GM18520 (cell line): ENCODE results near the gene GATB.

Experiments
- ATAC-seq: cut with Tn5 transposase; IDR thresholded peaks from one replicate; pipeline ENCODE4 v1.9.1; 2021; ENCODE audit not compliant: unreplicated experiment

GATB gene

DNA sequence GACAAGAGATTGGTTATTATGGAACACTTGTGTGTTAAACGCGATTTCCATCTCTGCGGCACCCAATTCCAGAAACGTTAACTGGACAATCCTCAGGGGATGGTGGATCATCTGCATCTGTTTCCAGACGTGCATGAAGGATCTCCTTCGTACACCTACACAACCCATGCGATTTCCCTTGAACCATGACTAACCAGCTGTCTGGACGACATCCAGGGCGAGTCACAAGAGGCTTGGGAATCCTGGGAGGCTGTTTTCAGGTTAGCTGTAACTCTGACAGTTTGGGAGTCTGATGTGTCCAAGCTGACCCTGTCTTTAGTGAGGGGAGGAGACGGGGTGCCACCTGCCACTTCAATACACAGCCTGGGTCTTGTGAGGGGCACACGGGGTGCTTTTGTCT is 84.5 kb downstream of the GATB start:
- ATAC-seq: no peak

DNA sequence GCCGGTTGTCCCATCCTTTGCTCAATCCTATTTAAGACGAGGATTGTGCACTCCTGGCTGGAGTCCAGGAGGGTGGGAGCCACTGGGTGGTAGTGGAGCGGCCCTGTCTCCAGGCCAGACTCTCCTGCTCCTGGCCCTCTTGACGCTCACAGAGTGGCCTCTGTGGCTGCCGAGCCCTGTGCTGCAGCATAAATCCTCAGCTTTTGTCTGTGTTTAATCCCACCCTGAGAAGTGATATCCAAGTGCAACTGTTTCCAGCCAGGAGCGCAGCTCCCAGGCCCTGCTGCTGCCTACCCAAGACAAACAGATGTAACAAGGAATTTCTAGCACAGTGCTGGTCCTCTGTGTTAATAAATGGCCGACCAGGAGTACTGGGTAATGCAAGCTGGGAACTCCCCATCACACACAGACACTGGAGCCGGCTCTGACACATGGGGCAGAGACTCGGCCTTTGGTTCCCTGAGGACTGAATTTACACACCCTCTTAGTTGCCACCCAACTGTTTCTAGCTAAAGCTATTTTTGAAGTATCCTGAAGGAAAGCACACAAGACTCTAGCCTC is 85.3 kb downstream of the GATB start:
- ATAC-seq: no peak

DNA sequence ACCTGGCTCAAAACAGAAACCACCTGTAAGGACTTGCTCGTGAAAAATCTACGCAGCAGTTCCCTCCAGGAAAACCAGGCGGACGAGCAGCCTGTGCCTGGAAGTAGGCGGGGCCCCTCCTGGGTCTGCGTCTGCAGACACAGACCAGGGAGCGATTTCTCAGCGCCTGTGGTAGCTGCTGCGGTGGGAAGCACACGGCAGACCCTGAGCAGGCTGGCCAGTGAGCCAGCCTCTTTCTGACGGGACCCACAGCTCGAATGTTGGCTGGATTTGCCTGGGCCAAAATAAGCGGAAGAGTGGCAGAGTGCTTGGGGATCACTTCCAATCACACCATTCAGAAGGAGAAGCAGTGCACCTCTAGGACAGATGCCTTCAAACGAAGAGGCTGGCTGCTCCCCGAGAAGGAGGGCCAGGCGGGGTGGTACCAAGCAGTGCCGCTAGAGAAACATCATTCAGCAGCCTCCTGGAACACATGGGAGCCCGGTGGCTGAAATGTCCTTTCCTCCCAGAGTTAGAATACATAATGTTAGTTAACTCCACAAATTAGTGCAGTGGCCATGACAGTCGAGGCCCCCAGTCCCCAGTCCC is 85.9 kb downstream of the GATB start:
- ATAC-seq: no peak

DNA sequence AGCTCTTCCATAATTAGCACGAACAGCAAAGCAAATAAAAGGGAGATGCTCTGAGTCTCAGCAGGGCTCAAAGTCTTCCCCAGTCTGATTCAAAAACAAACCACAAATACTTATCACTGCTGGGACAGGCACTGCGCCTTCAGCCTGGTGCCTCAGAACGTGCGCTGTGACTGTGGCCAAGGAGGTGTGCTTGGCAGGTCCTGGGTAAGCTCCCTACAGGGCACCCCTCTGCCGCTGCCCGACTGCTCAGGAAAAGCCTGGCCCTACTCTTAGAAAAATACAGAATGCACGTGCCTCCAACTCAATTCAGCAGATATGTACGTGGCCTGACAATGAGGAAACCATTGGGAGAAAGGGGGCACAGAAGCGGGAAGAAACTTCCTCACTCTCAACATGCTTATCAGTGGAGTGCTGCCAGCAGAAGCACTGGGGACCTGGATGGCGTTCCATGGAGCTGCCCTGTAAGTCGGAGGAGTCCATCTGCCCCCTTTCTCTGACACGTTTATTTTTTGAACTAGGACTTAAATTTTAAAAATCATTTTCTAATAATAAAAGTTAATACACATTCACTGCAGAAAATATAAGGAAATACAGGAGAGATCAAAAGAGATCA is 86.8 kb downstream of the GATB start:
- ATAC-seq: no peak

DNA sequence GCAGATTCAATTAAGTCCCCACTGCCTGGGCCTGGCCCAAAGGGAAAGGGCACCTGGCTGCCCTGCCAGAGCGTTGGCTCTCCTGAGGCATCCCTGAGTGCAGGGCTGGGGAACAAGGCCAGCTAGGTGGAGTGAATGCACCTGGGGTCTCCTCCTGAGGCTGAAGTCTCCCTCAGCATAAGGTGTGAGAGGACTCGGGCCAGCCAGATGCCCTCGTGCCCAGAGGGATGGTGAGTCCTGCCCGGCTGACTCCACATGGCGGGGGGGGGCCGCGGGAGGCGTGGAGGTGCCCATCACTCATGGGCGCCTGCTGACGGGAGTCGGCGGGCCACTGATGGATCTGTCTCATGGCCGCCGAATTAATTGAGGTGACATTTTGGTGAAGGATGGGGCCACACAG is 87.8 kb downstream of the GATB start:
- no peak for ATAC-seq

DNA sequence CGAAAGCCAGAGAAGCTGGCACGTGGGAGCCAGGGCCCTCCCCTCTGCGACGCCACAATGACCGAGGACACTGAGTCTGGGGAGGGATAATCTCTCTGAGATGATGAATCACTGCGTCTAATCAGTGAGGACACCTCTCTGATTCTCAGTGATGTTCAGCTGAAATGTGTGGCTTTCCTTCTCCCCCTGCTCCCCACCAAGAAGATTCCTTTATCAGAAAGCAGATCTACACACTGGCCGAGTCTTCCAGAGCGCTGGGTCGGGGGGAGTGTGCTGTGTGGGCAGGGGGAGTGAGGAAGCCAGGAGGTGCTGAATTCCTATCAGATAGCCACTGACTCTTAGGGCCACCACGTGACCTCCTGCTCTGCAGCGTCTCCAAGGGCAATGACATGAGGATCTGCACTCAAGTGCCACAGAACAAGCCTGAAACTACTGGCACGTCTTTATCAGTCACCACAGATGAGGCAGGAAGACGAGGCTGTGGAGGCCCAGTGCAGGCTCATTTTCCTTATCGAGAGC is 89.2 kb downstream of the GATB start:
- ATAC-seq: no peak

DNA sequence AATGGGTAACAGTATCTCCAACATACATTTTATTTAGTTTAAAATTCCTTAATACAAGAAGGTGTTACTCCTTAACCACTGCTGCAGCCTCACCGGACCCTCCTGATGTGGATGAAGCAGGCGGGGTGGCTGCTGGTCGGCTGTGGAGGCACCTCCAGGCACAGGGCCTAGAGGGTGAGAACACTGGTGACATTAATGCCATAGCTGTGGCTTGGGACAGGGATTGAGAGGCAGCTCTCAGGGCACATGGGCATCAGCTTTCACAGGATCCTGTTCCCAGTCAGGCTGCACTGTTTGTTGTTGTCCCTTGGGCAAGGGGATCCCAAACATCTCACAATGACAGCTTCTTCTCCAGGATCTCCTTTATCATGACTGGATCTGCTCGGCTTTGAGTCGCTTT is 90.0 kb downstream of the GATB start:
- no peak for ATAC-seq

DNA sequence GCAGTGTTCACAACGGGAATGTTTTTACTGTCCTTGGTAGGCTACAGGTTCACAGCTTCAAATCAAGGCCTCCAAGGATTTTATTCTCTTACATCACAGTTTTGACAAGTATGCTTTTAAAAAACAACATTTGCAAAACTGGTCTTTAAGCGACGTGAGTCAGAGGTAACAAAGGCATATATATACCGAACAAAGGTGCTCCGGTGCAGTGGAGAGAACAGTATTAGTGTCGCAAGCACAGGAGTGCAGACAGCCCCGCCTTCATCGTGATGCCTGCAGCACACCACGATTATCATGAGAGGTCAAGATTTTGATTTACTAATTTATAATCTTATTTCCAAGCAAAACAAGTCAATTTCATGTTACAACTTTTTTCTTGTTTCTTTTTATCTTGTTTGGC is 90.8 kb downstream of the GATB start:
- ATAC-seq: no peak

DNA sequence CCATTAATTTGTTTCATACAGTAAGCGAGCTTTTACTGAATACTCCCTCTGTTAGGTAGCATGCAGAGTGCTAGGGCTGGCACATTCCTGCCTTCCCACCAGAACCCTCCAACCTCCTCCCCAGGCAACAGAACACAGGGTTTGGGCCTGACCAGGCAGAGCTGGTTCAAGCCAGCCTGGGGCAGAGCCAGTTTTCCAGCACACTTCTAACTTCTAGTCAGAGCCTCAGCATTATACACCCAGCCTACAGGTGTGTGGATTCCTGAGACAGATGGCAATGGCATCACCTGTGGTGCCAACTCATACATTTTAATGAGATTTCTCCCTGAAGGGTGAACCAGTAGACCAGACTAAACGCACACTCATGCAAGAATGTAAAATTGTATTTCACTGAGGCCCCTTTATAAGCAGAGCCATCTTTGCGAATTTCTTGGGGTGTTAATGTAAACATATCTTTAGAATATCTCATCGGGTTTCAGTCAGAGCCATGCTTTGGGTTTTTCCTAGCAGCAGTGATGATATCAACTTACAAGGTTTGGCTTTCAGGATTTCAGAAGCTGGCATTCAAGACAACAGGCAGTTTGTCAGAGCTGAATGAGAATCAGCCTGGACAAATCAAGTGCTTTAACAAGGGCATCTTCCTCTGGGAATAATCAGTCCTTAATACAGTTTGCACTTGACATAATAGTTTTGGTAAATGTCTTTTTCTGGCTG is 92.0 kb downstream of the GATB start:
- no peak for ATAC-seq

DNA sequence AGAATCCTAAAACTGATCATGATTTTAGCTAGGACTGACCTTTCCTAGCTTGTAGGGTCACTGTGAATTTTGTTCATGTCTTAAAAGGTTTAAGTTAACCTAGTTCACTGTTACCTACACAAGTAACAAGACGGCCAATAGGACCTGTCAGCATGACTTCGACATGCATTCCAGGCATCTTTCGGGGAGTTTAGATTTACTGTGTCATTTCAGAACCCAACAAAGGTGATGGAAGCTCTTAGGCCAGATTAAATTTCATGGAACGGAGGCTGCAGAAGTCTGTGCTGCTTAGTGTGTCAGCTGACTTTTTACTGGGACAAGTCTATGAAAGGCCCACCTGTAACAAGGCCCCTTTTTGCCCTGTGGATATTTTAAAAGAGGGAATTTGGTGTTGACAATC is 93.1 kb downstream of the GATB start:
- ATAC-seq: no peak

DNA sequence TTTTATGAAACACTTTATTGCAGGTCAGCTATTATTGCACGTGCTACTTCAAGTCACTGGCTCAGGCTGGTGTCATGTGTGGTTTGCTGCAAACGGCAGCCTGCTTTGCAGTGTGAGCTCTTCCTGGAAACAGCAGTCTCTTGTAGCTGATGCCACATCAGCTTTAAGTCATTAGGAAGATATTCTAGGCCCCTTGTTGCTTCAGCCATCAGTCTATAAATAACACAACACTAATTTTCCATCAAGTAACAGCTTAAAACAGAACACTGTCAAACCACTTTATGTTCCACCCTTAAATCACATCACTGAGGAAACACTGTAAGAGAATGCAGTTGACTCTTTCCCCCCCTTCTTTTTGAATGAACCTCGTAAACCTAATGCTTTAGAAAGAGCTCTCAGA is 93.8 kb downstream of the GATB start:
- ATAC-seq: no peak

DNA sequence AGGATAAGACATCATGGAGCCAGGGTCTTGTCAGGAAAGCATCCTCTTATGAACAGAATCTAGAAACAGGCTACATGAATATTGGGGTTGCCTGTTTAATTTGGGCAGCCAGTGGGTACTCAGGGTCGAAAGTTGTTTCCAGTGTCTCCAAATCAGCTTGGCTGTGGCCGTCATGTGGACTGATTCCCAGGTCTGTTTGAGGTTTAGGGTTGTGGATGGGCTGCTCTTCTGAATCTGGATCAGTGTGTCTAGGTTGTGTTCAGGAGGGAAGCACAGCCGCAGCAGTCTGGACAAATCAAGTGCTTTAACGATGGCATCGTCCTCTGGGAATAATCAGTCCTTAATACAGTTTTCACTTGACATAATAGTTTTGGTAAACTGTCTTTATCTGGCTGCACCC is 94.3 kb downstream of the GATB start:
- no peak for ATAC-seq

DNA sequence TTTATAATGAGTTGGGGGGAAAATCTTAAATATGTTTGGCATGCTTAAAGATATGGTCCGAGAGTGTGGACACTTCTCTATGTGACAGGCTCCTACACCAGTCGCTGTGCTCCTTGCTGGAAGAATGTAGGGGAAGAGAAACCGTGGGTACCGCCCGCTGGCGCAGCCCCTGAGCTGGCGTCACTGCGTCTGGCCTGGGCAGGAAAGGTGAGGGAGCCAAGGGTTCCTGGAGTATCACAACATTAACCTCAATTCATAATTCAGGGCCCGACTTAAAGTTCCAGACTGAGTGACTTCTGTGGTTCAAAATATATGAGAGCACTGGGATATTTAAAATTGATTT is 95.1 kb downstream of the GATB start:
- no peak for ATAC-seq

DNA sequence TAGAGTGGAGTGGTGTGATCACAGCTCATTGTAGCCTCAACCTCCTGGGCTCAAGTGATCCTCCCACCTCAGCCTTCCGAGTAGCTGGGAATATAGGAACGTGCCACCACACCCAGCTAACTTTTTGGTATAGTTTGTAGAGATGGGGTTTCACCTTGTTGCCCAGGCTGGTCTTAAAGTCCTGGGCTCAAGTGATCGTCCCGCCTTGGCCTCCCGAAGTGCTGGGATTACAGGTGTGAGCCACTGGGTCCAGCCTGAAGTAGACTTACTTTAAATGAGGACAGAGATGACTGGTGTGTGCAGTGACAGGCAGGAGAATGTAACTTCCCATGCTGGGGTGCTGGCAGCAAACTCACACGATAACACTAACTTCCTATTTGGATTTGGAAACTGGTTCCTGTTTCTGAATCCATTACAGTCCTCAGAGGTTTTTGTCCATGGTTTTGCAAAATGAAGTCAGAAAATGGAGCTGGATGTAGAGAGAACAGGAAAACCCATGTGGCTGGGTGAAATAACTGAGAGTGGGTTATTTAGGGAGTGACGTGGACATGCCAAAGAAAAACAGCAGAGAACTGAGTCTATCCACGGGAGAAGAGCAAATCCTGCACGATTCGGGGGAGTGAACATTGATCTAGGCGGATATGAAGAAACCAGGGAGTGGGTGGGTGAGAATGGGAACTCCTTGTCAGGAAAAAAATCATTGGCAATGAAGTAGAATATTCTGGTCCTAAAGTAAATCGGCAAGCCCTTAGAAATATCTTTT is 95.6 kb downstream of the GATB start:
- no peak for ATAC-seq

DNA sequence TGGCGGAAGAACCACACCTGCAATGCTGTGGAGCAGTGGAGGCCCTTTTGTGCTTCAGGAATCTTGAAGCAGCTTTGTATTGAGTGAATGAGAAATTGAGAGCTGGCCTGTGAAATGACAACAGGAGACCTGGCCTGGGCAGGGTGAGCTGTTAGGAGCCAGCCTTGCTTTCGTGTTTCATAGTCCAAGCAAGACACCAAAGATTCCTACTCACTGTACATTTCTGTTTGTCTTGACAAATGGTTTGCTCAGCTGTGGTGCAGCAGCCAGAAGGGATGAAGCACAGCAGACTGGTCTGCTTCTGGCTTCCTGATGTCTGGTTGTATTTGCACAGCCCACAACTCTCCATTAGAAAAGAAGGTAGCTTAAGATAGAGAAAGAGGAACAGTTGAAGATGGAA is 96.5 kb downstream of the GATB start:
- ATAC-seq: no peak

DNA sequence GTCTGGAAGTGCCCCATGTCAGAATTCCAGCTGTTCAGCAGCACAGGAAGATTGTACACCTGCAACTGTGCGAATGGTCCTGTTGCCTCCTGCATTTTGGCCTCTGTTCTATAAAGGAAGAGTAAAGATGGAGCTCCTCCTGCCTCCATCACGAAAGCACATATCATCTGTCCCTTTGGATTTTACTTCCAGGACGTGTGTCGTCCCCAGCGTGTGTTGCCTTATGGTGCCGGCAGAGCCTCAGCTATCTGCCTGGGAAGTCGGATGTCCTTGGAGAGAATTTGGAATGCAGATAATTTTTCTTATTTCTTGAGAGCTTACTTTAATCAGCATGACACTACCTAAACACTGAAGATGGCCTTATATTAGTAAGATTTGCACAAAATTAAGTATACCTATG is 97.7 kb downstream of the GATB start:
- no peak for ATAC-seq

DNA sequence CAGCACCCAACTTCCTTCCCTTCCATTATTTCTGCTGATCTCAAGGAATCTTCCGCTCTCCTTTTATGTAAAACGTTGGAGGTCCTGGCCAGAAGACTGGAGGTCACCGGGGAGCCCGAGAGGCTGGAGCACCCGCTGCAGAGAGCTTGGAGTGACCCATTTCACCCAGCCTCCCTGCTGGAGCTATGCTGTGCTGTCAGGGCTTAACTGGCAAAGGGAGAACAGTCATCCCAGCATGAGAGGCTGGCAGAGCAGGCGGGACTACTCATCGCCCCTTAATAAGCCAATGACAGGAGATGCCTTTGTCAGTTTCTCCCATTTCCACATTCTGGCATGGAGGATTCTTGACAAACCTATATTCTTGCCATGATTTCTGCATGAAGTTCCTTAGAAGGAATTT is 98.9 kb downstream of the GATB start:
- no peak for ATAC-seq

DNA sequence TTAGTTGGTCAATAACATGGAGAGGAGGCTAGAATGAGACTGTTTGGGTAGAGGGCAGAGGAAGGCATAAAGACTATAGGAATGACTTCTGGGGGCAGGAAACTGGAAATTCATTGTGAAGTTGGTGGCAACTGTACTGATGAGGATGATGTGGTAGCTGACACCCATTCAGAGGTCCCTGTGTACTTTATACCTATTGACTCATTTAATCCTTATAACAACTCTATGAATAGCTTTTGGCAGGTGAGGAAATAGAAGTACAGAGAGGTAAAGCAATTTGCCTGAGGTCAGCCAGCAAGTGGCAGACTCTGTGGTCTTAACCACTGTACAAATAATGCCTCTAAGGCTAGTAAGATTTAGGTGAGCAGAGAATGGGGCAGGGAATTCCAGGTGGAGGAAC is 100.1 kb downstream of the GATB start:
- ATAC-seq: no peak

DNA sequence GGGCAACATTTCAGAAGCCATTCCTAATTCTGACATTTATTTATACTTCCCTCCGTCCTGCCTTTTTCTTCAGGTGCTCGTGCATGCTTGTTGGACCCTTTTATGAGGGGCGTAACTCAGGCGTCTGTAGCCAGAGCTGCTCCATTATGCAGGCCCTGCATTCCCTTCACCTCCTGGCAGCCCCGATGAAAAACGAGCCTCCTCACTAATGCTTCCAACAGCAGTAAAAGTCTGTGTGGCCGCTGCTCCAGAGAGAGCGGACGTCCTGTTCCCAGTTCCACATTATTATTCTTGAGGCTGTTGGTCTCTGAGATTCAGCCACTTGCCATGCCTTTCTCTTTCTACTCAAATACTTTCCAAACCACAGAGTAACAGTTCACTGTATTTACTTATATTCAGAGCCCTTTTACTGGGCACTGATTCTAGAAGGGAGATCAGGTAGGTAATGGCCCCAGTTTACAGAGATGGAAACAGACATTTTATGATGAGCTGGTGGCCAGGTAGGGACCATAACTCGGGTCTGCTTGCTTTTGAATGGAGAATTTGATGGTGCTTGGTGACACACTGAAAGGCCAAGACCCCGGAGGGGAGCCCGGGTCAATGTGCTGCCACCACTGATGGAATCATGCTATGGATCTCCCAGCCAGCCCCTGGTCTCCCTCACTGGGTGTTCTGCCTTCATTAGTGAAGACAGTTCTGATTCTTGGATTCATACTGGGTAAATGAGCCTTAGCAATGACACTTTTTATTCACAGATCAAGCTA is 101.0 kb downstream of the GATB start:
- ATAC-seq: no peak

DNA sequence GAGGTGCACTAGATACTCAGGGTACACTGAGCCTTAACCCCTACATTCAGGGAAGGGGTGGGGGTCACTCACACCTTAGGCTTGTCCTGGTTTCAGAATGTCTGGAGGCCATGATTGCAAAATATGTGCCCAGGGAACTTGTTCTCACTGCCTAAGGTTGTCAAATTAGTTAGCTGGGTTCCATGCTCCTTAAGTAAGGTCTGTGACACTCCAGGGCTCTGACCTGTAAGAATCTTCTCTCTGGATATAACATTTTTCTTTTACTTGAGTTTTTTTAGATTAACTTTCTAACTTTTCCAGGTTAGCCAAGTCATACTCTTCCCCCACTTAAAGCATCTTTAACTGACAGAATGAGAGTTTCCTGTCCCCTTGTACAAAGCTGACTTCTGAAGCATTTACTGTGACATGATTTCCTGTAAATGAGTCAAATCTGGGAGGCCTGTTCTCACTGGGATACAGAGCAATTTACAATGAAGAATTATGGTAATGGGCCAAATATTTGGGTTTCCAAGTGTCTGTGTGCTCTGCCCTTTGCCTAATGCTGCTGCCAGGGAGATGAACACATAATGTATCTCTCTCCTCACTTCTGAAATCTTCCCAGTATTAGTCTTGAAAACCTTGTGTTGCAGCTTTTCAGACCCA is 101.7 kb downstream of the GATB start:
- ATAC-seq: no peak
